Stimulated activated CD4-positive, alpha-beta T cell treated with anti-CD3 and anti-CD28 coated beads, Interleukin-12 subunit alpha, Interleukin-12 subunit beta, amount 100 ng/mL, for 48 hours (primary cell): ENCODE data around the gene ELAPOR1.

Experiments used
- DNase-seq, 3 donors: peaks; one replicate each; pipeline ENCODE4 v3.0.0-alpha.2; 2020; ENCODE audit warnings: low read depth in 2 of 3, low spot score in 1 of 3

ELAPOR1 gene, protein sequence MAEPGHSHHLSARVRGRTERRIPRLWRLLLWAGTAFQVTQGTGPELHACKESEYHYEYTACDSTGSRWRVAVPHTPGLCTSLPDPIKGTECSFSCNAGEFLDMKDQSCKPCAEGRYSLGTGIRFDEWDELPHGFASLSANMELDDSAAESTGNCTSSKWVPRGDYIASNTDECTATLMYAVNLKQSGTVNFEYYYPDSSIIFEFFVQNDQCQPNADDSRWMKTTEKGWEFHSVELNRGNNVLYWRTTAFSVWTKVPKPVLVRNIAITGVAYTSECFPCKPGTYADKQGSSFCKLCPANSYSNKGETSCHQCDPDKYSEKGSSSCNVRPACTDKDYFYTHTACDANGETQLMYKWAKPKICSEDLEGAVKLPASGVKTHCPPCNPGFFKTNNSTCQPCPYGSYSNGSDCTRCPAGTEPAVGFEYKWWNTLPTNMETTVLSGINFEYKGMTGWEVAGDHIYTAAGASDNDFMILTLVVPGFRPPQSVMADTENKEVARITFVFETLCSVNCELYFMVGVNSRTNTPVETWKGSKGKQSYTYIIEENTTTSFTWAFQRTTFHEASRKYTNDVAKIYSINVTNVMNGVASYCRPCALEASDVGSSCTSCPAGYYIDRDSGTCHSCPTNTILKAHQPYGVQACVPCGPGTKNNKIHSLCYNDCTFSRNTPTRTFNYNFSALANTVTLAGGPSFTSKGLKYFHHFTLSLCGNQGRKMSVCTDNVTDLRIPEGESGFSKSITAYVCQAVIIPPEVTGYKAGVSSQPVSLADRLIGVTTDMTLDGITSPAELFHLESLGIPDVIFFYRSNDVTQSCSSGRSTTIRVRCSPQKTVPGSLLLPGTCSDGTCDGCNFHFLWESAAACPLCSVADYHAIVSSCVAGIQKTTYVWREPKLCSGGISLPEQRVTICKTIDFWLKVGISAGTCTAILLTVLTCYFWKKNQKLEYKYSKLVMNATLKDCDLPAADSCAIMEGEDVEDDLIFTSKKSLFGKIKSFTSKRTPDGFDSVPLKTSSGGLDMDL

DNA sequence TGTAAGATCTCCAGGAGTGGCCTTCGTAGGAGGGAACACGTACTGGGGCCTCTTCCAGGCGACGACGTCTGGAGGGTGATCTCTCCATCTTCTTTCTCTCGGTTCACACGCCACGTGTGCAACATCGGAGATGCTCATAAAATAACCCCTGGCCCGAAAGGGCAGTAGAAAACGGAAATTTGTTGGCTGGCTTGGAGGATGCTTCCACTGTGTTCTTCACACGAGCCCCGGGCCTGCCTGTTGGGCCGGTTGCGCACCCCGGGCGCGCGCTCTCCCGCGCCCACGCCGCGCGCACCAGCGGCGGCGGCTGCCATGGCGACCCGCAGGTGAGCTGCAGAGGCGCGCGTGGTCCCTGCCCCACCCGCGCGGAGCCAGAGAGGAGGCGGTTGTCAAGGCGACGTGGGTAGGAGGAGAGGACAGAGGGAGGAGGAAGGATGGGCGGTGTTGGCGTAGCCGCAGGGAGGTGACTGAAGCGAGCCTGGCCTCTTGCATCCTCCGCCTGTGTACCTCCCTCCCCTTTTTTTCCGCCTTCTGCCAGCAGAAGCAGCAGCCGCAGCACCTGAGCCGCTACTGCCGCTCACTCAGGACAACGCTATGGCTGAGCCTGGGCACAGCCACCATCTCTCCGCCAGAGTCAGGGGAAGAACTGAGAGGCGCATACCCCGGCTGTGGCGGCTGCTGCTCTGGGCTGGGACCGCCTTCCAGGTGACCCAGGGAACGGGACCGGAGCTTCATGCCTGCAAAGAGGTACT is at the start of gene ELAPOR1:
TSS of gene ELAPOR1 (plus strand) at position 526 of the 752 bp plus-strand sequence. CDS start at position 595, 69 bp downstream.
- peak; percentile 60 to 72 (median 64) for DNase-seq

DNA sequence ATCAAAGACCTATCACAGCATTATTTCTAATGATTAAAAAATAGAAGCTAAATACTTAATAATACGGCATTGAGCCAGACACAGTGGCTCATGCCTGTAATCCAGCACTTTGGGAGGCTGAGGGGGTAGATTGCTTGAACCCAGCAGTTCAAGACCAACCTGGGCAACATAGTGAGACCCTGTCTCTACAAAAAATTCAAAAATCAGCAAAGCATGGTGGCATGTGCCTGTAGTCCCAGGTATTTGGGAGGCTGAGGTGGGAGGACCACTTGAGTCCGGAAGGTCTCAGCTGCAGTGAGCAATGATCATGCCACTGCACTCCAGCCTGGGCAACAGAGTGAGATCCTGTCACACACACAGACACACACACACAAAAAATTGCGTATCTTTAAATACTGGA is 48.8 kb upstream of the ELAPOR1 start:
- DNase-seq, result no peak

DNA sequence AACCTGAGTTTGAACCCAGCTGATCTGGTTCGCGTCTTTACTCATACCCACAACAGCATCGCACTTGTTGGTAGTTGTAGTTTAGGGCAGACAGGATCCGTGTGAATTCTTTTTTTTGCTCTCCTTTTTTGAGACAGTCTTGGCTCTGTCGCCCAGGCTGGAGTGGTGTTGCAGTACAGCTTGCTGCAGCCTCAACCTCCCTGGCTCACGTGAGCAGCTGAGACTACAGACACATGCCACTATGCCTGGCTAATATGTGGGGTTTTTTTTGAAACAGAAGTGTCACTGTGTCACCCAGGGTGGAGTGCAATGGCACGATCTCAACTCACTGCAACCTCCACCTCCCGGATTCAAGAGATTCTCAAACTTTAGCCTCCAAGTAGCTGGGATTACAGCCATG is 46.0 kb upstream of the ELAPOR1 start:
- no peak for DNase-seq

GRCh38 chr1:109069294-109069693 is 44.6 kb upstream of the ELAPOR1 start:
- DNase-seq, result no peak

DNA sequence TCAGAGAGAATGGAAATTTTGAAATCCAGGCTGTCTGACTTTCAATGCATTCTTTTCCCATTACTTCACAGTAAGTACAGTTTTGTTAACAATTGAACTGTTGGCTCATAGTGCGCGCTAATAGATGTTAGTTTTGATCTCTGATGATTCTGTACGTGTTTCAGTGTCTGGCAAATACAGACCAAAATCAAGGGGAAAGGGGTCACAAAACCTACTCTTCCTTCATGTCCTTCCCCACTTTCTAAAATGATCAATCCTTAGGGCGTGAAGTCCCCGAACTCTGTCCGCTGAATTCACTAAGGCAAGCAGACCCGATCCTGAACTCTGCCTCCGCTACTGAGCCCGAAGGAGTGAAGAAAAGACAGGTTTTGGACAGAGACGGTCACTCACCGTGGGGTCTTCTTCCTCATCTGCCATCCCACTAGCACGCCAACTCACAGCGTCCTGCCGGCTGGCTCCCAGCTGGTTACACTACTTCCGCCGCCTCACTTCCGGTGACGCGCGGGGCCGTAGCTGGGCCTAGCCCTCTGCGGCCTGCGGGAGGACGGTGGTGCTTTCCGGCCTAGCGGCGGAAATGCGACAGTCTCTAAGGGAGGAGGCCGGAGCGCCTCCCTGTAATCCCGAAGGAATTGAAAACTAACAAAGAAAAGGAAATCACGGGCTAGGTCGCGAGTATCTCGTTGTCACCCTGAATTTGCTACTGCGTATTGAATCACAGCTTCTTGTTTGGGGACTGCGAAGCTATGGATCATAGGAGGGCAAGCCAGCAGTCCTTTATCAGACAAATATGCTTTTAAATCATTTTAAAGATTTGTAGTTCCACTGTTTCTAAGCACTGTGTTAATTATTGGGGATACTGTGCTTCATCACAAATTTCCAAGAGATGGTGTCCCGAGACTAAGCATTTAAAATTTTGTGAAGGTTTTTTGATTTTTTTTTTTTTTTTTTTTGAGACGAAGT is 38.1 kb upstream of the ELAPOR1 start, which contains the start of gene TAF13:
TSS of gene TAF13 (minus strand) at position 473 of the 960 bp plus-strand sequence. CDS start at position 417, 56 bp downstream.
- peak; percentile 78 to 88 (median 79) for DNase-seq

DNA sequence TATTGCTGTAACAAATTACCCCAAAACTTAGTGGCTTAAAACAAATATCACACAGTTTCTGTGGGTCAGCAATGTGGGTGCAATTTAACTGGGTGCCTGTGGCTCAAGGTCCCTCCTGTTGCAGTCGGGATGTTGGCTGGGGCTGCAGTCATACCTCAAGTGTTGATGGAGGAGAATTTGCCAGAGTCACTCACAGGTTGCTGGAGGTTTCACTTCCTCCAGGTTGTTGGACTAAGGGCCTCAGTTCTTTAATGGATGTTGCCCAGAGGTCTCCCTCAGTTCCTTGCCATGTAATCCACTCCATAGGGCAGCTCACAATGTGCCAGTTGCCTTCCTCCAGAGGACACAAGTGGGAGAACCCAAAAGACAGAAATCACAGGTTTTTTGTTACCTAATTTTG is 35.6 kb upstream of the ELAPOR1 start:
- no peak for DNase-seq

DNA sequence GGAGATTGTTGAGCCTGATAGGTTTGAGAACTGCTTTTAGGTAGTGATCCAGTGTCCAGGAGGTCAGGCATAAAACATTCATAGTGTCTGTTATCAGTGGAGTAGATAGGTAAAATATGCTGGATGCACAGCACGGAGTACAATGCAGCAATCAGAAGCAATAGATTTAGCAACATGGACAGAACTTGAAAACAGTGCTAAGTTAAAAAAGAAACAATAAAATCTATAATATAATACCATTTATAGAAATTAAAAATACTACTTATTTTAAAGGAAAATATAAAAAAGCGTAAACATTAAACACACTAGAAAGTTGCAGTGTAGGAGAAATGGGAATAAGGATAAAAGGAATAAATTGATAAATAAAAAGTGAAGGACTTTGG is 34.7 kb upstream of the ELAPOR1 start:
- no peak for DNase-seq

DNA sequence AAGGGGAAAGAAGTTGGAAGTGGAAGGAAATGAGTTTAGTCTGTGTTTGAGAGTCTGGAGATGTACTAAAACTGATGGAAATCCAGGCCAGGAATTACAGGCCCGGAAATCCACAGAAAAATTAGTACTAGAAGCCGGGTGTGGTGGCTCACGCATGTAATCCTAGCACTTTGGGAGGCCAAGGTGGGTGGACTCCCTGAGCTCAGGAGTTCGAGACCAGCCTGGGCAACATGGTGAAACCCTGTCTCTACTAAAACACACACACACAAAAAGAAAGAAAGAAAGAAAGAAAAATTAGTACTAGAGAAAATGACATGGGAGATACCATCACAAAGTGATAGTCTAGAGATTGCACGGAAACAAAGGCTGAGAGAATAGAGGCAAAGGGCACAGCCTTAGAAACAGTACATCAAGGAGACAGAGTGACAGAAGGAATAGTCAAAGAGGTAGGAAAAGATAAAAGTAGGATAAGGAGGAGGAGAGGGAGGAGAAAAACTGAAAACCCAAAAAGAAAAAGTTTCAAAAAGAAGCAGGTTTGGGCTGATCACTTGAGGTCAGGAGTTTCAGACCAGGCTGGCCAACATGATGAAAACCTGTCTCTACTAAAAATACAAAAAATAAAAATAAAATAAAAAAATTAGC is 33.4 kb upstream of the ELAPOR1 start:
- no peak for DNase-seq

- DNase-seq, result no peak
These were observed 30.4 kb upstream of the ELAPOR1 start for GRCh38 chr1:109083501-109083900.

- DNase-seq, result no peak
These were observed 30.0 kb upstream of the ELAPOR1 start for GRCh38 chr1:109083923-109084322.

GRCh38 chr1:109084563-109085517 is 29.1 kb upstream of the ELAPOR1 start:
- DNase-seq, result no peak

DNA sequence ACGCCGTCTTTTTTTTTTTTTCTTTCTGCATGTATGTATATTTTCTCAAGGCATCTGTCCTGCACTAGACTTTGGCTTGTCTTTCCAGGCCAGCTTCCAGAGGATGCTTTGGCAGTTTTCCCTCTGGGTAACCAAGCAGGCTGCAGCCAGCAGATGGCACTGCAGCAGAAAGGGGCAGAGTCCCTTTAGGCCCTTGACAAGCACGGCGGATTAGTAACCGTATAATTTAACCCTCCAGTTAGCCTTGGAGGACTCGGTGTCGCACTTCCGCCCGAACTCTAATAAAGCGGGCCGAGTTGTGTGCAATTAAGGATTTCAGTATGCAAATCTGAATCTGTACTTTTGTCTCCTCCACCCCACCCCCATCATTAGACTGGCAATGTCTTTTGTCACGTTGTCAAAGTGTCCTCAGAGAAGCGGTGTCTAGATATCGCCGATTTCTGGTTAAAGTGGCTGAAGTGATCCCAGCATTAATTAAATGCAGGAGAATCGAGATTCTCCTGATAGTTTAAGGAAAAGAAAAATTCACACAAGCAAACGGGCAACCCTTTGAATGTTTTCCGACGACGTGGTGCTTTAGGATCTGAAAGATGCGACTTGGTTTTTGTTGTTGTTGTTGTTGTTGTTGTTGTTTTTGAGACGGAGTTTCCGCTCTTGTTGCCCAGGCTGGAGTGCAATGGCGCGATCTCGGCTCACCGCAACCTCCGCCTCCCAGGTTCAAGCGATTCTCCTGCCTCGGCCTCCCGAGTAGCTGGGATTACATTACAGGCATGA is 24.5 kb upstream of the ELAPOR1 start:
- DNase-seq, result peak in 2 of 3 donors; percentile 46 to 48

- peak; percentile 78 to 83 (median 82) for DNase-seq
These were observed 23.5 kb upstream of the ELAPOR1 start, which contains the start of gene TMEM167B for GRCh38 chr1:109090196-109091077. Gene TMEM167B (plus strand): TSS chr1:109090764. CDS start chr1:109090873, 109 bp downstream.

- DNase-seq, result peak in 1 of 3 donors; percentile 24
These were observed 22.7 kb upstream of the ELAPOR1 start for GRCh38 chr1:109091078-109091838.

DNA sequence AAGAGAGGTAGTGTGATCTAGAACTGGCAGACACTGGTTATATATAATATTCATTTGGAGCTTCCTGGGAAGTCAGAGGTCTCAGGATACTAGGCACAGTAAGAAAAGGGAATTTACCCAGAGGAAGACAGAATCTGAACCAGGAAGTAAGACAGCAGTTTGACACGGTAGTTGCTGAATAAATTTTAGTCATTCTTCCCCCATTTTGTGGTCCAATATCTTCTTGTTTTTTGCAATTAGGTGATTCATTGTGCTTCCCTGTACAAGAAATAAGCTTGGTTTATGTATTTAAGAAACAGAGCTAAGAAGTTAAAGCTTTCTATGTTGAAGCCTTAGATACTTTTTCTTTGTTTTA is 22.1 kb upstream of the ELAPOR1 start:
- DNase-seq, result no peak

- DNase-seq, result no peak
These were observed 19.5 kb upstream of the ELAPOR1 start for GRCh38 chr1:109094377-109094803.
